ENCODE measurements around the gene NPFF. TPM values are rescaled to one million over a fixed set of nuclear protein-coding genes. Genes with fewer than 3 reads are reported as not detected.
"Not testable (repeated sequence)": the region's sequence is repeated elsewhere in the genome, so short reads cannot be mapped to it uniquely, and the experiment has no call there.

The NPFF gene
- total and polyA plus RNA-seq, 8 donors = 0.99 TPM; not detected in 7

GRCh38 chr12:53482626-53483168 is 24.6 kb downstream of the NPFF start:
- Histone ChIP-seq H3K4me1 (no peaks in the 10 kb centered on the region), H3K9me3 (no peaks in the 10 kb centered on the region), H3K36me3 (peaks cover 0 to 44% (median 20%) of the 10 kb centered on the region in 3 donors), H3K27ac (no peak overlapping the region), H3K27me3 (no peaks in the 10 kb centered on the region), H3K4me3 (no peak overlapping the region)
- TF ChIP-seq CTCF (IDR thresholded peaks at IDR 0.05) = no peak
- no peak for DNase-seq
- ATAC-seq = peak in 2 of 4 donors; percentile 3 to 9
- intact Hi-C loops (cut with DNase I) = no loop called here
- FAIRE-seq = no peak
- 85 to 87% methylated on average over 18 of the region's 18 CpGs for WGBS, 2 donors

GRCh38 chr12:53481939-53482586 is 25.2 kb downstream of the NPFF start:
- peaks cover 0 to 48% (median 20%) of the 10 kb centered on the region in 3 donors for H3K36me3 ChIP-seq
- H3K4me1 ChIP-seq = no peaks in the 10 kb centered on the region
- intact Hi-C loops (cut with DNase I) = no loop called here
- ATAC-seq (no peak), FAIRE-seq (no peak), DNase-seq (no peak)
- no peak for TF ChIP-seq CTCF (IDR thresholded peaks at IDR 0.05)
- no peaks in the 10 kb centered on the region for H3K9me3 ChIP-seq
- no peaks in the 10 kb centered on the region for H3K27me3 ChIP-seq
- 79 to 81% methylated on average over 9 of the region's 9 CpGs for WGBS, 2 donors
- H3K27ac ChIP-seq = no peak overlapping the region
- H3K4me3 ChIP-seq = no peak overlapping the region

GRCh38 chr12:53481458-53481857 is 25.8 kb downstream of the NPFF start:
- FAIRE-seq = not testable (repeated sequence)

GRCh38 chr12:53480491-53481442 is 26.5 kb downstream of the NPFF start:
- TF ChIP-seq CTCF (IDR thresholded peaks at IDR 0.05) = no peak
- no peaks in the 10 kb centered on the region for H3K27me3 ChIP-seq
- intact Hi-C loops (cut with DNase I) = no loop called here
- FAIRE-seq = no peak
- H3K4me1 ChIP-seq = peaks cover 0 to 6% (median 1%) of the 10 kb centered on the region in 3 donors
- no peak for ATAC-seq
- peaks cover 6 to 57% (median 30%) of the 10 kb centered on the region in 3 donors for H3K36me3 ChIP-seq
- WGBS, 2 donors = 81 to 83% methylated on average over 12 of the region's 12 CpGs
- H3K27ac ChIP-seq = no peak overlapping the region
- DNase-seq = no peak
- no peak overlapping the region for H3K4me3 ChIP-seq
- H3K9me3 ChIP-seq = no peaks in the 10 kb centered on the region

More at GRCh38 chr12:53481458-53481857, 25.8 kb downstream of the NPFF start:
- H3K9me3 ChIP-seq; intact Hi-C loops (cut with DNase I); ATAC-seq; H3K4me3 ChIP-seq; DNase-seq; H3K27me3 ChIP-seq; H3K4me1 ChIP-seq; H3K27ac ChIP-seq: not testable (repeated sequence)
- 75 to 86% methylated on average over 6 of the region's 6 CpGs for WGBS, 2 donors
- peaks cover 5 to 54% (median 23%) of the 10 kb centered on the region in 3 donors for H3K36me3 ChIP-seq

GRCh38 chr12:53479331-53479730 is 28.0 kb downstream of the NPFF start:
- DNase-seq (no peak), ATAC-seq (no peak), FAIRE-seq (no peak)
- WGBS, 2 donors = 78 to 85% methylated on average over 5 of the region's 5 CpGs
- H3K4me1 ChIP-seq = peaks cover 3 to 17% (median 8%) of the 10 kb centered on the region in 3 donors
- TF ChIP-seq CTCF (IDR thresholded peaks at IDR 0.05) = no peak
- intact Hi-C loops (cut with DNase I) = no loop called here
- H3K4me3 ChIP-seq = no peak overlapping the region
- no peaks in the 10 kb centered on the region for H3K27me3 ChIP-seq
- peaks cover 6 to 61% (median 40%) of the 10 kb centered on the region in 3 donors for H3K36me3 ChIP-seq
- no peak overlapping the region for H3K27ac ChIP-seq
- H3K9me3 ChIP-seq = no peaks in the 10 kb centered on the region
